IPS DF 6.9 (cell line): Measurements from ENCODE around the gene CTDSPL.

Experiments
- DNase-seq: peaks from one replicate; pipeline ENCODE4 v3.0.0-alpha.2; 2013; ENCODE audit warnings: low read depth, low spot score
- H3K27ac ChIP-seq: one replicate; pipeline ENCODE4 v1.5.1; 2013; ENCODE audit warnings: low read length, control low read depth
- H3K27me3 ChIP-seq: 2 replicates; pipeline ENCODE4 v1.6.1; 2013; ENCODE audit warnings: mild to moderate bottlenecking, low read length; ENCODE audit not compliant: control insufficient read depth, insufficient read depth
- H3K36me3 ChIP-seq: 2 replicates; pipeline ENCODE4 v1.6.1; 2013; ENCODE audit warnings: low read length; ENCODE audit not compliant: control insufficient read depth, insufficient read depth
- H3K4me1 ChIP-seq: 2 replicates; pipeline ENCODE4 v1.6.1; 2013; ENCODE audit warnings: low read length; ENCODE audit not compliant: control insufficient read depth, insufficient read depth
- H3K4me3 ChIP-seq: 2 replicates; pipeline ENCODE4 v1.5.1; 2013; ENCODE audit warnings: mild to moderate bottlenecking, low read length
- H3K9me3 ChIP-seq: 2 replicates; pipeline ENCODE4 v1.6.1; 2013; ENCODE audit warnings: low read length, inconsistent platforms; ENCODE audit not compliant: control insufficient read depth, insufficient read depth
- WGBS: extraction: QIAGEN DNeasy Blood & Tissue Kit; methylation state at CpG from one replicate; pipeline ENCODE4 v1.1.7; 2013; ENCODE audit warnings: mixed read lengths, missing lambda C conversion rate; ENCODE audit not compliant: insufficient read length, insufficient coverage; 5-methylcytosine and 5-hydroxymethylcytosine counted together

The CTDSPL gene

GRCh38 chr3:37824954-37825328 is 36.7 kb upstream of the CTDSPL start:
- WGBS = no CpG with 5 or more reads among the region's 1 CpG
- no peak overlapping the region for H3K4me3 ChIP-seq
- H3K27ac ChIP-seq = no peak overlapping the region
- no peaks in the 10 kb centered on the region for H3K9me3 ChIP-seq
- H3K27me3 ChIP-seq = no peaks in the 10 kb centered on the region
- H3K36me3 ChIP-seq = no peaks in the 10 kb centered on the region
- no peak for DNase-seq
- no peaks in the 10 kb centered on the region for H3K4me1 ChIP-seq

GRCh38 chr3:37825744-37826400 is 35.8 kb upstream of the CTDSPL start:
- no peak overlapping the region for H3K4me3 ChIP-seq
- DNase-seq = no peak
- no peaks in the 10 kb centered on the region for H3K4me1 ChIP-seq
- no peaks in the 10 kb centered on the region for H3K36me3 ChIP-seq
- no peaks in the 10 kb centered on the region for H3K9me3 ChIP-seq
- H3K27ac ChIP-seq = no peak overlapping the region
- H3K27me3 ChIP-seq = no peaks in the 10 kb centered on the region
- no CpG with 5 or more reads among the region's 3 CpGs for WGBS

- DNase-seq = no peak
- H3K4me3 ChIP-seq = no peak overlapping the region
- H3K27ac ChIP-seq = no peak overlapping the region
- no peaks in the 10 kb centered on the region for H3K36me3 ChIP-seq
- no peaks in the 10 kb centered on the region for H3K27me3 ChIP-seq
- no CpG with 5 or more reads among the region's 2 CpGs for whole genome bisulfite sequencing
- no peaks in the 10 kb centered on the region for H3K4me1 ChIP-seq
- no peaks in the 10 kb centered on the region for H3K9me3 ChIP-seq
Observed at GRCh38 chr3:37826502-37826901, 35.2 kb upstream of the CTDSPL start.

- H3K36me3 ChIP-seq = no peaks in the 10 kb centered on the region
- no CpG with 5 or more reads among the region's 1 CpG for WGBS
Observed at GRCh38 chr3:37826933-37827332, 34.7 kb upstream of the CTDSPL start.

GRCh38 chr3:37832480-37832879 is 29.2 kb upstream of the CTDSPL start:
- no peak overlapping the region for H3K4me3 ChIP-seq
- DNase-seq = no peak
- H3K4me1 ChIP-seq = no peaks in the 10 kb centered on the region
- H3K27ac ChIP-seq = no peak overlapping the region
- no peaks in the 10 kb centered on the region for H3K36me3 ChIP-seq
- no peaks in the 10 kb centered on the region for H3K9me3 ChIP-seq
- H3K27me3 ChIP-seq = no peaks in the 10 kb centered on the region
- WGBS = no CpG with 5 or more reads among the region's 3 CpGs

More at GRCh38 chr3:37826933-37827332, 34.7 kb upstream of the CTDSPL start:
- Histone ChIP-seq H3K4me3 (no peak overlapping the region), H3K27ac (no peak overlapping the region), H3K27me3 (no peaks in the 10 kb centered on the region), H3K9me3 (no peaks in the 10 kb centered on the region), H3K4me1 (no peaks in the 10 kb centered on the region)
- no peak for DNase-seq

GRCh38 chr3:37833302-37834186 is 28.1 kb upstream of the CTDSPL start:
- Histone ChIP-seq H3K27me3 (no peaks in the 10 kb centered on the region), H3K27ac (no peak overlapping the region), H3K36me3 (no peaks in the 10 kb centered on the region), H3K9me3 (no peaks in the 10 kb centered on the region), H3K4me1 (no peaks in the 10 kb centered on the region), H3K4me3 (no peak overlapping the region)
- no CpG with 5 or more reads among the region's 6 CpGs for WGBS
- DNase-seq = no peak

- no peak for DNase-seq
- WGBS = no CpG with 5 or more reads among the region's 1 CpG
- H3K27ac ChIP-seq = no peak overlapping the region
Observed at GRCh38 chr3:37836589-37836988, 25.1 kb upstream of the CTDSPL start.

GRCh38 chr3:37847689-37848088 is 14.0 kb upstream of the CTDSPL start:
- H3K27ac ChIP-seq = no peak overlapping the region
- H3K9me3 ChIP-seq = no peaks in the 10 kb centered on the region
- H3K4me3 ChIP-seq = no peak overlapping the region
- no peak for DNase-seq
- H3K36me3 ChIP-seq = no peaks in the 10 kb centered on the region
- WGBS = no CpG with 5 or more reads among the region's 4 CpGs
- peaks cover 3% of the 10 kb centered on the region; the same call in 1 of the 2 replicates for H3K4me1 ChIP-seq
- H3K27me3 ChIP-seq = no peaks in the 10 kb centered on the region

More at GRCh38 chr3:37836589-37836988, 25.1 kb upstream of the CTDSPL start:
- H3K9me3 ChIP-seq = no peaks in the 10 kb centered on the region
- no peaks in the 10 kb centered on the region for H3K27me3 ChIP-seq
- no peak overlapping the region for H3K4me3 ChIP-seq
- no peaks in the 10 kb centered on the region for H3K4me1 ChIP-seq
- H3K36me3 ChIP-seq = no peaks in the 10 kb centered on the region

- Histone ChIP-seq H3K27ac (no peak overlapping the region), H3K9me3 (no peaks in the 10 kb centered on the region), H3K36me3 (no peaks in the 10 kb centered on the region), H3K4me1 (peaks cover 3% of the 10 kb centered on the region; the same call in 1 of the 2 replicates), H3K4me3 (no peak overlapping the region), H3K27me3 (no peaks in the 10 kb centered on the region)
- DNase-seq = no peak
- no CpG with 5 or more reads among the region's 11 CpGs for WGBS
Observed at GRCh38 chr3:37849146-37849923, 12.3 kb upstream of the CTDSPL start.

GRCh38 chr3:37852097-37852496 is 9.6 kb upstream of the CTDSPL start:
- no peaks in the 10 kb centered on the region for H3K9me3 ChIP-seq

More at GRCh38 chr3:37852097-37852496, 9.6 kb upstream of the CTDSPL start:
- Histone ChIP-seq H3K4me3 (no peak overlapping the region), H3K27ac (no peak overlapping the region), H3K36me3 (no peaks in the 10 kb centered on the region), H3K4me1 (peaks cover 3% of the 10 kb centered on the region; the same call in 1 of the 2 replicates), H3K27me3 (no peaks in the 10 kb centered on the region)
- no CpG with 5 or more reads among the region's 1 CpG for WGBS
- DNase-seq = no peak
